H9 (cell line): Measurements from ENCODE around the gene PBX1. TPM values are rescaled to one million over a fixed set of nuclear protein-coding genes. Genes with fewer than 3 reads are reported as not detected.
A peak's percentile ranks its signal among the peaks of the same experiment; 100 is the strongest.

Experiments
- DNase-seq: peaks from one replicate; pipeline ENCODE4 v3.0.0-alpha.2; 2017
- H2AFZ ChIP-seq: one replicate; pipeline ENCODE4 v1.6.1; 2013; ENCODE audit warnings: mild to moderate bottlenecking, low read length, control low read depth, moderate library complexity
- H2AK5ac ChIP-seq: 2 replicates; pipeline ENCODE4 v1.6.1; 2013; ENCODE audit warnings: low read length, control low read depth, mixed read lengths; ENCODE audit not compliant: insufficient read length
- H2BK120ac ChIP-seq: one replicate; pipeline ENCODE4 v1.6.1; 2013; ENCODE audit warnings: low read depth, mild to moderate bottlenecking, low read length, control low read depth, inconsistent platforms; ENCODE audit not compliant: poor library complexity, severe bottlenecking
- H2BK12ac ChIP-seq: 2 replicates; pipeline ENCODE4 v1.6.1; 2013; ENCODE audit warnings: low read length, control low read depth, mixed read lengths, low read depth; ENCODE audit not compliant: insufficient read length
- H2BK15ac ChIP-seq: 2 replicates; pipeline ENCODE4 v1.6.1; 2013; ENCODE audit warnings: low read depth, low read length, control low read depth
- H2BK20ac ChIP-seq: one replicate; pipeline ENCODE4 v1.6.1; 2013; ENCODE audit warnings: low read depth, mild to moderate bottlenecking, low read length, control low read depth, inconsistent platforms; ENCODE audit not compliant: poor library complexity, severe bottlenecking
- H2BK5ac ChIP-seq: 2 replicates; pipeline ENCODE4 v1.6.1; 2013; ENCODE audit warnings: low read length, control low read depth, mixed read lengths; ENCODE audit not compliant: insufficient read length
- H3K14ac ChIP-seq: 2 replicates; pipeline ENCODE4 v1.6.1; 2013; ENCODE audit warnings: low read length, control low read depth; ENCODE audit not compliant: insufficient read depth
- H3K18ac ChIP-seq: 2 replicates; pipeline ENCODE4 v1.6.1; 2013; ENCODE audit warnings: low read depth, mild to moderate bottlenecking, mixed read lengths, low read length, control low read depth; ENCODE audit not compliant: insufficient read length
- H3K23ac ChIP-seq: 2 replicates; pipeline ENCODE4 v1.6.1; 2013; ENCODE audit warnings: low read length, control low read depth, mixed read lengths, low read depth; ENCODE audit not compliant: insufficient read length
- H3K23me2 ChIP-seq: 2 replicates; pipeline ENCODE4 v1.6.1; 2013; ENCODE audit warnings: low read depth, mild to moderate bottlenecking, mixed read lengths, low read length, control low read depth; ENCODE audit not compliant: insufficient read length, poor library complexity, severe bottlenecking
- H3K27ac ChIP-seq: 2 replicates; pipeline ENCODE4 v1.5.1; 2013; ENCODE audit warnings: low read length, control low read depth, mixed read lengths, low read depth; ENCODE audit not compliant: insufficient read length
- H3K27me3 ChIP-seq: 2 replicates; pipeline ENCODE4 v1.6.1; 2013; ENCODE audit warnings: low read length, control low read depth, inconsistent platforms; ENCODE audit not compliant: insufficient read depth
- H3K4ac ChIP-seq: 2 replicates; pipeline ENCODE4 v1.6.1; 2013; ENCODE audit warnings: low read depth, mild to moderate bottlenecking, control low read depth, inconsistent platforms, low read length, moderate library complexity
- H3K4me1 ChIP-seq: 2 replicates; pipeline ENCODE4 v1.6.1; 2013; ENCODE audit warnings: low read length, control low read depth, inconsistent platforms; ENCODE audit not compliant: insufficient read depth
- H3K4me2 ChIP-seq: 2 replicates; pipeline ENCODE4 v1.6.1; 2013; ENCODE audit warnings: low read length, control low read depth, mixed read lengths; ENCODE audit not compliant: insufficient read length, insufficient read depth
- H3K56ac ChIP-seq: 2 replicates; pipeline ENCODE4 v1.6.1; 2013; ENCODE audit warnings: low read depth, mild to moderate bottlenecking, mixed read lengths, low read length, control low read depth; ENCODE audit not compliant: insufficient read length
- H3K79me1 ChIP-seq: 2 replicates; pipeline ENCODE4 v1.6.1; 2013; ENCODE audit warnings: low read depth, mild to moderate bottlenecking, moderate library complexity, low read length, control low read depth, inconsistent platforms; ENCODE audit not compliant: insufficient read depth, poor library complexity, severe bottlenecking
- H3K79me2 ChIP-seq: 2 replicates; pipeline ENCODE4 v1.6.1; 2013; ENCODE audit warnings: low read length, control low read depth, inconsistent platforms; ENCODE audit not compliant: insufficient read depth
- H3K9ac ChIP-seq: 2 replicates; pipeline ENCODE4 v1.6.1; 2013; ENCODE audit warnings: low read length, control low read depth, mixed read lengths; ENCODE audit not compliant: insufficient read length; ENCODE audit errors: extremely low read depth
- H3K9me3 ChIP-seq: one replicate; pipeline ENCODE4 v1.6.1; 2013; ENCODE audit warnings: low read depth, low read length, inconsistent platforms; ENCODE audit not compliant: control insufficient read depth
- H3T11ph ChIP-seq: one replicate; pipeline ENCODE4 v1.6.1; 2013; ENCODE audit warnings: mild to moderate bottlenecking, low read length, control low read depth, inconsistent platforms
- H4K20me1 ChIP-seq: one replicate; pipeline ENCODE4 v1.6.1; 2013; ENCODE audit not compliant: control insufficient read depth, insufficient read length, insufficient read depth
- H4K5ac ChIP-seq: 2 replicates; pipeline ENCODE4 v1.6.1; 2013; ENCODE audit warnings: low read depth, mild to moderate bottlenecking, mixed read lengths, low read length, control low read depth; ENCODE audit not compliant: insufficient read length
- H4K8ac ChIP-seq: replicated peaks from 2 replicates; pipeline ENCODE4 v1.6.1; 2013; ENCODE audit warnings: low read length, control low read depth, mixed read lengths, low read depth; ENCODE audit not compliant: insufficient read length
- H4K91ac ChIP-seq: 2 replicates; pipeline ENCODE4 v1.6.1; 2013; ENCODE audit warnings: low read depth, mild to moderate bottlenecking, moderate library complexity, mixed read lengths, low read length, control low read depth; ENCODE audit not compliant: insufficient read length
- H3K27ac Mint-ChIP-seq, 3 experiments: 2 replicates in 2 of 3; 3 replicates in 1 of 3; pipeline ENCODE4 v1.8.0; 2020 to 2021; ENCODE audit warnings: mixed read lengths in 3 of 3, mild to moderate bottlenecking in 1 of 3, moderate library complexity in 1 of 3
- H3K27me3 Mint-ChIP-seq: 2 replicates; pipeline ENCODE4 v1.8.0; 2021; ENCODE audit warnings: low read depth, mild to moderate bottlenecking, moderate library complexity, mixed read lengths
- H3K36me3 Mint-ChIP-seq, 3 experiments: 2 replicates in 2 of 3; 3 replicates in 1 of 3; pipeline ENCODE4 v1.8.0; 2020 to 2021; ENCODE audit warnings: low read depth in 3 of 3, mixed read lengths in 3 of 3; ENCODE audit not compliant: insufficient read depth in 1 of 3
- H3K4me1 Mint-ChIP-seq, 2 experiments: 2 replicates each; pipeline ENCODE4 v1.8.0; 2020; ENCODE audit warnings: mixed read lengths in 2 of 2
- H3K4me3 Mint-ChIP-seq, 2 experiments: 2 replicates in 1 of 2; 3 replicates in 1 of 2; pipeline ENCODE4 v1.8.0; 2020 to 2021; ENCODE audit warnings: mild to moderate bottlenecking in 2 of 2, mixed read lengths in 2 of 2, moderate library complexity in 1 of 2
- H3K9me3 Mint-ChIP-seq, 2 experiments: 2 replicates in 1 of 2; 3 replicates in 1 of 2; pipeline ENCODE4 v1.8.0; 2020; ENCODE audit warnings: mild to moderate bottlenecking in 2 of 2, mixed read lengths in 2 of 2, moderate library complexity in 1 of 2
- WGBS: extraction: QIAGEN DNeasy Blood & Tissue Kit; methylation state at CpG from one replicate; pipeline ENCODE4 v1.1.7; 2013; ENCODE audit warnings: missing lambda C conversion rate, low lambda C conversion rate, mixed read lengths; ENCODE audit not compliant: insufficient read length; ENCODE audit errors: extremely low coverage; 5-methylcytosine and 5-hydroxymethylcytosine counted together
- total RNA-seq: library from RNA; stranded (reverse); gene quantifications from 2 replicates; pipeline ENCODE4 v1.2.1, GENCODE V29; 2021
- TF ChIP-seq, protein P1 (sequence below): fragments of 200-600 bp; sonication (generic); conservative IDR thresholded peaks from 3 replicates; pipeline ENCODE4 v1.8.0; 2021; ENCODE audit warnings: antibody characterized with exemption, mild to moderate bottlenecking

The PBX1 gene
- total RNA-seq, 1 experiment from 2014 or later: 142 TPM

DNA sequence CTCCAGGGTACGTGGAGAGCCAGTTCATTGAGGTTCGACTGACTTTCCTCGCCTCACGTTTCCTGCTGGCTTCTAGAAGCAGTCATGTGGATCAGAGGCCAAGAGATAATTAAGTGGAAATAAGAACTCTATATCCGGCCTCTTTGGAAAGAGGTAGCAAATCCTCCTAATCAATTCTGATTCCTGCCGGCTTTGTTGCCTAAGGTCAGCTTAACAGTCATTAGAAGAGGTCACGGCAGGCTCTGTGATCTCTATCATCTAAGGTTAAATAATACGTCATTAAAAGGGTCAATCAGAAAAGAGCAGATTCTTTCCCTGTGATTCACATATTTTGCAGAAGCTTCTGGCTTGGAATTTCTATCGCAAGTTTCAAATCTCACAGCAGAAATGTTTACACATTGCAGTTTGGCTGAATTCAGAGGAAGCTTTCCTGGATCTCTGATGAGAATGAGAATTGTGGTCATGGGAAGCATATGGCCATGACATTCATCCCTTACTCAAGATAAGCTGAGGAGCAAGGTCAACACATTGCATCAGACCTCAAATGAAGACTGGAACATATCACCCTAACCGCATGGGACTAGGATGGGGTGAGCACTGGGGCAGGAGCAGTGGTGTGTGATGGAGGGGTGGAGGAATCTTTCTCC lies 189.4 kb downstream of the PBX1 start:
- Histone ChIP-seq H4K20me1 (no peaks in the 10 kb centered on the region), H2BK5ac (no peak overlapping the region), H2BK20ac (no peak overlapping the region), H3K79me2 (no peaks in the 10 kb centered on the region; the same call in 1 of the 2 replicates), H3K18ac (no peak overlapping the region), H3K79me1 (peaks cover 5% of the 10 kb centered on the region), H3T11ph (no peak overlapping the region), H3K23ac (no peak overlapping the region), H2BK120ac (no peak overlapping the region), H3K4me2 (no peak overlapping the region), H2AFZ (no peak overlapping the region), H3K9ac (no peak overlapping the region), H2BK15ac (no peak overlapping the region), H3K9me3 (no peaks in the 10 kb centered on the region), H3K4ac (no peak overlapping the region), H3K23me2 (no peaks in the 10 kb centered on the region), H3K27ac (no peak overlapping the region), H3K4me1 (no peaks in the 10 kb centered on the region), H2BK12ac (no peak overlapping the region), H4K91ac (no peak overlapping the region), H3K27me3 (no peaks in the 10 kb centered on the region), H3K56ac (no peak overlapping the region), H4K5ac (no peak overlapping the region), H2AK5ac (no peak overlapping the region), H4K8ac (no peak overlapping the region), H3K14ac (no peak overlapping the region)
- no peaks in the 10 kb centered on the region for H3K9me3 Mint-ChIP-seq
- no peak for DNase-seq
- peaks cover 4 to 15% of the 10 kb centered on the region in 2 experiments; a peak in 3 of 4 replicates for H3K4me1 Mint-ChIP-seq
- TF ChIP-seq, protein P1, sequence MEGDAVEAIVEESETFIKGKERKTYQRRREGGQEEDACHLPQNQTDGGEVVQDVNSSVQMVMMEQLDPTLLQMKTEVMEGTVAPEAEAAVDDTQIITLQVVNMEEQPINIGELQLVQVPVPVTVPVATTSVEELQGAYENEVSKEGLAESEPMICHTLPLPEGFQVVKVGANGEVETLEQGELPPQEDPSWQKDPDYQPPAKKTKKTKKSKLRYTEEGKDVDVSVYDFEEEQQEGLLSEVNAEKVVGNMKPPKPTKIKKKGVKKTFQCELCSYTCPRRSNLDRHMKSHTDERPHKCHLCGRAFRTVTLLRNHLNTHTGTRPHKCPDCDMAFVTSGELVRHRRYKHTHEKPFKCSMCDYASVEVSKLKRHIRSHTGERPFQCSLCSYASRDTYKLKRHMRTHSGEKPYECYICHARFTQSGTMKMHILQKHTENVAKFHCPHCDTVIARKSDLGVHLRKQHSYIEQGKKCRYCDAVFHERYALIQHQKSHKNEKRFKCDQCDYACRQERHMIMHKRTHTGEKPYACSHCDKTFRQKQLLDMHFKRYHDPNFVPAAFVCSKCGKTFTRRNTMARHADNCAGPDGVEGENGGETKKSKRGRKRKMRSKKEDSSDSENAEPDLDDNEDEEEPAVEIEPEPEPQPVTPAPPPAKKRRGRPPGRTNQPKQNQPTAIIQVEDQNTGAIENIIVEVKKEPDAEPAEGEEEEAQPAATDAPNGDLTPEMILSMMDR: no peak
- WGBS: no CpG with 5 or more reads among the region's 10 CpGs
- no peaks in the 10 kb centered on the region for H3K27me3 Mint-ChIP-seq
- H3K36me3 Mint-ChIP-seq: peaks cover 0 to 4% (median 0%) of the 10 kb centered on the region in 3 experiments; a peak in 2 of 7 replicates
- no peak overlapping the region for H3K4me3 Mint-ChIP-seq
- H3K27ac Mint-ChIP-seq: peak overlapping the region in 1 of 3 experiments; percentile 62; a peak in 3 of 7 replicates
